HG03066 (cell line): ENCODE data around the gene EMC9.
A peak's percentile ranks its signal among the peaks of the same experiment; 100 is the strongest.

Source experiments
- ATAC-seq: cut with Tn5 transposase; IDR thresholded peaks from one replicate; pipeline ENCODE4 v1.9.1; 2021; ENCODE audit warnings: low read depth; ENCODE audit not compliant: unreplicated experiment

Gene EMC9

GRCh38 chr14:24141097-24141880, at the start of gene EMC9:
TSS of gene EMC9 (minus strand) at chr14:24141591. CDS start at chr14:24141304, 287 bp downstream.
- peak; percentile 81 for ATAC-seq

GRCh38 chr14:24190416-24190815, 49.0 kb upstream of the EMC9 start:
- no peak for ATAC-seq

GRCh38 chr14:24189460-24189859, 48.1 kb upstream of the EMC9 start:
- no peak for ATAC-seq

GRCh38 chr14:24189059-24189375, 47.6 kb upstream of the EMC9 start:
- no peak for ATAC-seq

DNA sequence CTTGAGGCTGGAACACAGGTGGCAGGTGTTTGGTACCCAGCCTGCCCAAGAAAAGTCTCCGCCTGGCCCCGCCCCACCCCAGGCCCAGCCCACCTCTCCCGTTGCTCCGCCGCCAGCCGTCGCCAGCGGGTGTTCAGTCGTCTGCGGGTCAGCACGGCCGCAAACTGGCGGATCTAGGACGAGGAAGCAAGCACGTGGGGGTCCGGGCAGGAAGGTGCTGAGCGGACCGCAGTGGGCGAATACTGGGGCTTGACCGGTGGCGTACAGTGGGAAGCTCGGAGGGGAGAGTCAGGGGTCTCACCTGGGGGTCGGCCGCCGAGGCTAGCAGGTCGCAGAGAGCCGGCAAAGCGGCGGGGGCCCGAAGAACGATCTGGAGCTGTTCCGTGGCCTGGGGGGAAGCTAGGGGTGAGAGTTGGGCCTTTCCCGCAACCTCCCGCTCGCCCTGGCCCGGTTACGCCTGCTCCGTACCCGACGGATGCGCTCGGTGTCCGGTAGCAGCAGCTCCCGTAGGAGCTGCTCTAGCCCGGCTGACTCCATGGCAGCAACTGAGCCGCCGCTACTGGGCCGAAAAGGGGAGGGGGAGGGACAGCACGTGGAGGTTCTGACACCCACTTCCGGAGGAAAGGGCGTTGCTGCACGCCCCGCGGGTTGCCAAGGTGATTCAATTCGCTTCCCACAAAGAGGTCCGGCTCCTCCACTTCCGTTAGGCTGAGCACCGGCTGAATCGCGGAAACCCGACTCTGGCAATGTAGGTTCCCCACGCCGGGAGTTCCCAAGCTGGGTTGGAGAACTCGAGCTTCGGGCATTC, 47.1 kb upstream of the EMC9 start, which contains the start of gene IPO4:
Gene IPO4, minus strand, starts transcription at position 566 of the 808 bp plus-strand sequence. Its CDS starts 29 bp downstream, at position 537.
- peak; percentile 94 for ATAC-seq

- ATAC-seq: no peak
Measured at GRCh38 chr14:24187539-24187915, 46.1 kb upstream of the EMC9 start.

DNA sequence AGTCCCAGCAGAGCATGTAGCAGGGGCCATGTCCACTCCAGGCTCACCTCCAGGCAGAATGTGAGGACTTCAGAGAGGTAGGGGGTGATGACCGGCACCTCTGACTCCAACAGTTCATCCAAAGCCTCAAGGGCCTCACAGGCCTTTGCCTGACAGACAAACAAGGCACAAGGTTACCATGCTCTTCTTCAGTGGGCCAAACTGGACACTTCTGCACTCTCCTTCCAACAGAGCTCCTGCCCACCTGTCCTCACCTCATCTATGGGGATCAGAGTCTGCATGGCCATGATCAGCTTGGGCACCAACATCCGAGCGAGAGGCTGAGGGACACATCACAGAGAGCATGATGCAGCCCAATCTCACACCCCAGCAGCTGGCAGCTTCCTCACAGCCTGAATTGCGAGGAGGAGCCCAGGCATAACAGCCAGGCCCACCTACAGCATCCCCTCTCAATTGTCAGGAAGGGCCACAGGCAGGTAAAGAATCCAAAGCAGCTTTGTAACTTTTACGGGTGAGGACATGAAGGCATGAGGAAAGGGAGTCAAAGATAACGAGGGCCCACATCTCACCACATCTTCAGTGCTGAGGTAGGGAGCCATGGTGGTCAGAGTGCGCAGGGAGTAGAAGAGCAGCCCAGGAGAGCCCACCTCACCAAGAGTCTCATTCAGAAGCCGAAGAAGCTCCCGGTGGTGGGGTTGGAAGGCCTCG, 45.6 kb upstream of the EMC9 start:
- ATAC-seq: no peak

DNA sequence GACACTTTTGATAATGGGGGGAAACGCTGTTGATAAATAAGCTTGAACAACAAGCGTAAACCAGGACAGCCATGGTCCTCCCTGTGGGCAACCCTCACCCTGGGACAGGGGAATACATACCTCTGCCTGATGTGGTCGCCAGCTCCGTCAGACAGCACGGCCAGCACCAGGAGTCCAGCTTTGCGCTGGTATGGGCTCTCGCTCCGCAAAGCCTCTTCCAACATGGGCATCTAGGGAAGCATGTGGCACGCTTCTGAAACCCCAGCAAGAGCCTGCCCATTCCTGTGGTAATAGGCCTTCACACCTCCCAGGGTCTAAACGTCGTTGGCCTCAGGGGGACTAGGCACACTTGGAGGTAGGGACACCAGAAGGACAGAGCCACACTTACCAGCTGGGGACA, 44.4 kb upstream of the EMC9 start:
- ATAC-seq: no peak

GRCh38 chr14:24185026-24185425, 43.6 kb upstream of the EMC9 start:
- no peak for ATAC-seq

GRCh38 chr14:24184104-24184970, 42.9 kb upstream of the EMC9 start:
- no peak for ATAC-seq

DNA sequence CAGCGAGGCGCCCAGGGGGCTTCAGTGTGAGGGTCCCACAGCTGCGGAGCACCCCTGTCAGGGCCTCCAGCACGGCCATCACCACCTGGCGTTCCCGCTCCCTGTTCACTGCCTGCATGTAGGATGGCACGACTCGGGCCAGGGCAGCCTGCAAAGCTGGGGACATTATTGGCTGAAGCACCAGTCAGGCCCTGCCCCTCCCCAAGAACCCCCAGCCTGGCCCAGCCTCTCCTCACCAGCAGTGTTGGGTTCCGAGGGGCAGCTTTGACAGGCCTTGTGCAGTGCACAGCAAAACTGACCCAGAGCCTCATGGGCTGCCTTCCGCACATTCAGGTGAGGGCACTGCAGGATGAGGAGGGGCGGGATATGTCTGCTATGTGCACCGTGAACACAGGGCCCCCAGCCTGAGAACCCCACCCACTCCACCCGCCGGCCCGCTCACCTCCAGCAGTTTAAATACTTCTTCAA, 41.7 kb upstream of the EMC9 start:
- ATAC-seq: no peak

- no peak for ATAC-seq
Measured at GRCh38 chr14:24182110-24182882, 40.9 kb upstream of the EMC9 start.

DNA sequence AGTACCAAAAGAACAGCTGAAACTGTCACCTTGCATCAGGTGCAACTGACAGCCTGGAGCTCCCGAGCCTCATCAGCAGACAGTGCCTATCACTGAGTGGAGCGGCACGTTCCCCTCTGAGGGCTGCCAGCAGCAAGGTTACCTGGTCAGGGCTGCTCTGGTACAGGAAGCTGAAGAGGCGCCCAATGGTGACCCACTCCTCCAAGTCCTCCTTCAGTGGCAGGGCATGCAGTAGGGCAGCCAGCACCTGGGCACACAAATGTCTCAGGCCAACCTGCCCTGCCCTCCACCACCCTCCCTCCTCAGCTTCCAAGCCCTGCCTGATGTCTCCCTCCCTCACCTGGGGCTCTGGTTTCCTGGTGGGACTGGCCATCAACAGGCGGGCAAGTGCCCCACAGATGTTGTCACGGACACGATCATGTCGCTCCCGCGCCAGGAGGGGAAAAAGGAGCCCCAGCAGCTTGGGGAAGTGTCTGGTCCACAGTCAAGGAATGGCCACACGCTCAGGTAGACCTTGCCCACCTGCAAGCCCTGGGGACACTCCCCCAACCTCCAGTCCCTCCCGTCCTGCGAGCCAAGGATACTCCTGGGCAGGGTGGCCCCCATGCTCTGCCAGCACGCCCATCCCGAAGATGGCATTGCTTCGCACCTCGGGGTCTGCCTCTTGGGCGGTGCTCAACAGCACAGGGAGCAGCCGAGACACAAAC, 40.1 kb upstream of the EMC9 start:
- no peak for ATAC-seq

- no peak for ATAC-seq
Measured at GRCh38 chr14:24179961-24180796, 38.8 kb upstream of the EMC9 start.

DNA sequence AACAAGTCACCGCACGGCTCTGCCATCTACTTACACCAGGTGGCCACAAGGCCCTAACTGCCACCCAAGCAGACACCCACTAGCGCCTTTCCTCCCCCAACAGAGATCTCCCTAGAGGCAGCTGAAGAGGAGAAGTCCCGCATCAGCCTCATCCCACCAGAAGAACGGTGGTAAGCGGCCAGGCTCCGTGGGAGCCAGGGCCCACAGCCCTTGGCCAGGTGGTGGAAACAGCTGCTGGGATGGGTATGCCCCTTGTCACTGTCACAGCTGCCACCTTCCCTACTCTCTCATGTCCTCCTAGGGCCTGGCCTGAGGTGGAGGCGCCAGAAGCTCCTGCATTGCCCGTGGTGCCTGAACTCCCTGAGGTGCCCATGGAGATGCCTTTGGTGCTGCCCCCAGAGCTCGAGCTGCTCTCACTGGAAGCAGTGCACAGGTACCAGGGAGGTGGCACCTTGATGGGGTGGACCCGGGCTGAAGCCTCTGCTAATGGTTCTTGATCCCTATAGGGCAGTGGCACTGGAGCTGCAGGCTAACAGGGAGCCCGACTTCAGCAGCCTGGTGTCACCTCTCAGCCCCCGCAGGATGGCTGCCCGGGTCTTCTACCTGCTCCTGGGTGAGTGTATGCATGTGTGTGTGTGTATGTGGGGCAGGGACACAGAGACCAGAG, 38.0 kb upstream of the EMC9 start:
- ATAC-seq: no peak

DNA sequence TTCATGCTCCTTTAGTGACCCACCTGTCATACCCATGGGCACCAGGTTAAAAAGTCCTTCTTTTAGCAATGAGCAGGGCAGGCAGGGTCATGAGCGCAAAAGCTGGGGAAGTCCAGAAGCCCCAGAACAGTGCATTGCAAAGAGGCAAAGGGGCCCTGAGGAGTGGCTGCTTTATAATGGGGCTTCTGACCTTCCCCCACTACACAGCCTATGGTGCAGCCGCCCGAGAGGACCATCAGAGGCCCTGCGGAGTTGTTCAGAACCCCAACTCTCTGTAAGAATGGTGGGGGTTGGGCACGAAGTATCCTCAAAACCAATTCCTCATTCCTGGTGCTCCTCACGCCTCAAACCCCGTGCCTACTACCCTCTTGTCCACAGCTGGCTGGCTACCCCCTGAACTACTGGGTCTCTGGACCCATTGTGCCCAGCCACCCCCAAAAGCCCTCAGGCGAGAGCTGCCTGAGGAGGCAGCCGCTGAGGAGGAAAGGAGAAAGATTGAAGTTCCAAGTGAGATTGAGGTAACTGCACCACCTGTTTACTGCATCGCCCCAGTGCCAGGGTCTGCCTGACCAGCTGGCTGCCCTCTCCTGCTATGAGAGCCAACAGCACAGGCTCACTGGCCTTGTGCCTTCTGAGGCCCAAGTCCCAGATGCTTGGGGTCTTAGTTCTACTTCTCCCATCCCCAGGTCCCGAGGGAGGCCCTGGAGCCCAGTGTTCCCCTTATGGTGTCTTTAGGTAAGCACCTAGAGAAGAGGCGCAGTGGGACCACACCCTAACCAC, 37.2 kb upstream of the EMC9 start:
- no peak for ATAC-seq

- ATAC-seq: no peak
Measured at GRCh38 chr14:24177891-24178290, 36.5 kb upstream of the EMC9 start.
